EH (cell line): ENCODE data around the gene SLC7A9.

Experiments
- DNase-seq: peaks from one replicate; pipeline ENCODE4 v3.0.0-alpha.2; 2015; ENCODE audit warnings: low read depth

SLC7A9 gene

GRCh38 chr19:32824916-32825608 is 44.5 kb downstream of the SLC7A9 start:
- DNase-seq: no peak

- DNase-seq: no peak
Observed at GRCh38 chr19:32824191-32824751, 45.3 kb downstream of the SLC7A9 start.

GRCh38 chr19:32823747-32824102 is 45.8 kb downstream of the SLC7A9 start:
- DNase-seq: no peak

GRCh38 chr19:32822916-32823746 is 46.4 kb downstream of the SLC7A9 start:
- DNase-seq: no peak

GRCh38 chr19:32819419-32820400 is 49.9 kb downstream of the SLC7A9 start:
- no peak for DNase-seq

GRCh38 chr19:32818536-32818935 is 51.0 kb downstream of the SLC7A9 start:
- DNase-seq: no peak

GRCh38 chr19:32817569-32818476 is 51.7 kb downstream of the SLC7A9 start:
- no peak for DNase-seq

- no peak for DNase-seq
Observed at GRCh38 chr19:32816555-32817099, 52.9 kb downstream of the SLC7A9 start.

GRCh38 chr19:32814624-32815023 is 54.9 kb downstream of the SLC7A9 start:
- DNase-seq: no peak

GRCh38 chr19:32813862-32814425 is 55.6 kb downstream of the SLC7A9 start:
- peak; percentile 3 for DNase-seq

GRCh38 chr19:32812571-32812970 is 57.0 kb downstream of the SLC7A9 start:
- DNase-seq: no peak

GRCh38 chr19:32812036-32812435 is 57.5 kb downstream of the SLC7A9 start:
- no peak for DNase-seq

- no peak for DNase-seq
Observed at GRCh38 chr19:32811151-32811550, 58.4 kb downstream of the SLC7A9 start.

GRCh38 chr19:32810452-32810851 is 59.1 kb downstream of the SLC7A9 start:
- DNase-seq: no peak

- DNase-seq: no peak
Observed at GRCh38 chr19:32809754-32810153, 59.8 kb downstream of the SLC7A9 start.

GRCh38 chr19:32809254-32809653 is 60.3 kb downstream of the SLC7A9 start:
- no peak for DNase-seq

GRCh38 chr19:32808236-32808635 is 61.3 kb downstream of the SLC7A9 start:
- no peak for DNase-seq

- no peak for DNase-seq
Observed at GRCh38 chr19:32802840-32803239, 66.7 kb downstream of the SLC7A9 start.

- no peak for DNase-seq
Observed at GRCh38 chr19:32800754-32801153, 68.8 kb downstream of the SLC7A9 start.

- DNase-seq: no peak
Observed at GRCh38 chr19:32800191-32800590, 69.4 kb downstream of the SLC7A9 start.
